GOT3 (cell line): ENCODE data around the gene KCNQ1OT1.

Experiments
- DNase-seq: peaks from one replicate; lab custom pipeline; 2025; ENCODE audit warnings: mixed read lengths; lab: John Stamatoyannopoulos, UW

Gene KCNQ1OT1

GRCh38 chr11:2737226-2737590 is 37.4 kb upstream of the KCNQ1OT1 start:
- DNase-seq, result no peak

GRCh38 chr11:2736577-2737225 is 36.9 kb upstream of the KCNQ1OT1 start:
- no peak for DNase-seq

GRCh38 chr11:2735053-2735589 is 35.3 kb upstream of the KCNQ1OT1 start:
- DNase-seq, result no peak

GRCh38 chr11:2734181-2735052 is 34.6 kb upstream of the KCNQ1OT1 start:
- DNase-seq, result no peak

- DNase-seq, result no peak
These were observed 33.3 kb upstream of the KCNQ1OT1 start for GRCh38 chr11:2732940-2733628.

- DNase-seq, result no peak
These were observed 32.6 kb upstream of the KCNQ1OT1 start for GRCh38 chr11:2732261-2732939.

GRCh38 chr11:2731130-2732125 is 31.6 kb upstream of the KCNQ1OT1 start:
- DNase-seq, result no peak

- no peak for DNase-seq
These were observed 30.7 kb upstream of the KCNQ1OT1 start for GRCh38 chr11:2730272-2731129.

GRCh38 chr11:2729841-2730240 is 30.0 kb upstream of the KCNQ1OT1 start:
- no peak for DNase-seq

GRCh38 chr11:2728663-2729332 is 29.0 kb upstream of the KCNQ1OT1 start:
- DNase-seq, result no peak

GRCh38 chr11:2728128-2728662 is 28.4 kb upstream of the KCNQ1OT1 start:
- DNase-seq, result no peak

GRCh38 chr11:2726964-2727363 is 27.2 kb upstream of the KCNQ1OT1 start:
- DNase-seq, result no peak

- no peak for DNase-seq
These were observed 25.8 kb upstream of the KCNQ1OT1 start for GRCh38 chr11:2725368-2726300.

GRCh38 chr11:2724653-2725367 is 25.0 kb upstream of the KCNQ1OT1 start:
- DNase-seq, result no peak

- DNase-seq, result no peak
These were observed 24.3 kb upstream of the KCNQ1OT1 start for GRCh38 chr11:2724104-2724503.

- DNase-seq, result no peak
These were observed 23.2 kb upstream of the KCNQ1OT1 start for GRCh38 chr11:2722955-2723354.
